ENCODE measurements around the gene LGI1. TPM values are rescaled to one million over a fixed set of nuclear protein-coding genes. Genes with fewer than 3 reads are reported as not detected.

The LGI1 gene
- total RNA-seq, 1 experiment from 2014 or later = 1.2 TPM

DNA sequence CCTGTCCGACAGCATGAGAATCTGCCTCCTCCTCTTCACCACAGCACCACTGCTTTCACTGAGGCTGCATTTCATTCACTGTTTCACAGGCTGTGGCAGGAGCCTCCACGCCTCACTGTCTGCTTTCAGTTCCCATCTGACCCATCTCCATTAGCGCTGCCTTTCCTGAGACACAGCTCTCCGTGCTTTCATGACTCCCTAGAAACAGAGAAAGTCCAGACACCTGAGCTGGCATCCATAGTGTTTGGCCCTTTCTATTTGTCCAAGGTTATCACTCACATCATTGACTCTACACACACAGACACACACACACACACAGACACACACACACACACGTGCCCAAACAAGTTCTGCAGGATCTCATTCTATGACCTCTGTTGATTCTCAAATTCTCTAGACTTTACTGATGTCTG is 5.2 kb downstream of the LGI1 start:
- Histone ChIP-seq H2BK120ac (ENCODE audit: low read depth, low read length, poor library complexity, severe bottlenecking) (no peak overlapping the region), H2BK15ac (ENCODE audit: low read depth, low read length) (no peak overlapping the region), H2AFZ (ENCODE audit: low read length) (no peak overlapping the region), H3K27ac (ENCODE audit: insufficient read length, low read depth, low read length) (no peak overlapping the region), H2BK12ac (ENCODE audit: insufficient read length, low read depth, low read length) (no peak overlapping the region), H3K4me2 (ENCODE audit: insufficient read depth, insufficient read length, low read length) (no peak overlapping the region), H3K27me3 (ENCODE audit: insufficient read depth, low read length) (no peaks in the 10 kb centered on the region), H3K9me3 (ENCODE audit: control insufficient read depth, low read depth, low read length) (no peaks in the 10 kb centered on the region), H3K4me1 (ENCODE audit: insufficient read depth, low read length) (peaks cover 13% of the 10 kb centered on the region; the same call in 1 of the 2 replicates), H3K79me2 (ENCODE audit: insufficient read depth, low read length) (no peaks in the 10 kb centered on the region), H3K4ac (ENCODE audit: low read depth, low read length) (no peak overlapping the region), H3K14ac (ENCODE audit: insufficient read depth, low read length) (no peak overlapping the region), H4K20me1 (ENCODE audit: control insufficient read depth, insufficient read depth, insufficient read length) (no peaks in the 10 kb centered on the region), H3K9ac (ENCODE audit: extremely low read depth, insufficient read length, low read length) (no peak overlapping the region), H2AK5ac (ENCODE audit: insufficient read length, low read length) (no peak overlapping the region), H2BK20ac (ENCODE audit: low read depth, low read length, poor library complexity, severe bottlenecking) (no peak overlapping the region), H2BK5ac (ENCODE audit: insufficient read length, low read length) (no peak overlapping the region), H4K91ac (ENCODE audit: insufficient read length, low read depth, low read length) (no peak overlapping the region), H3K56ac (ENCODE audit: insufficient read length, low read depth, low read length) (no peak overlapping the region), H4K5ac (ENCODE audit: insufficient read length, low read depth, low read length) (no peak overlapping the region), H3K23me2 (ENCODE audit: insufficient read length, low read depth, low read length, poor library complexity, severe bottlenecking) (no peaks in the 10 kb centered on the region), H3K79me1 (ENCODE audit: insufficient read depth, low read depth, low read length, poor library complexity, severe bottlenecking) (no peaks in the 10 kb centered on the region), H4K8ac (replicated peaks; ENCODE audit: insufficient read length, low read depth, low read length) (no peak overlapping the region), H3T11ph (ENCODE audit: low read length) (no peak overlapping the region), H3K23ac (ENCODE audit: insufficient read length, low read depth, low read length) (no peak overlapping the region), H3K18ac (ENCODE audit: insufficient read length, low read depth, low read length) (no peak overlapping the region)
- Mint-ChIP-seq H3K27ac (peak overlapping the region in 1 of 3 experiments; percentile 29; a peak in 1 of 7 replicates), H3K4me1 (peaks cover 52 to 53% of the 10 kb centered on the region in 2 experiments), H3K27me3 (ENCODE audit: low read depth) (peaks cover 28% of the 10 kb centered on the region), H3K4me3 (no peak overlapping the region), H3K9me3 (no peaks in the 10 kb centered on the region), H3K36me3 (ENCODE audit: insufficient read depth in 1 of 3, low read depth in 3 of 3) (no peaks in the 10 kb centered on the region)
- TF ChIP-seq, protein P1, sequence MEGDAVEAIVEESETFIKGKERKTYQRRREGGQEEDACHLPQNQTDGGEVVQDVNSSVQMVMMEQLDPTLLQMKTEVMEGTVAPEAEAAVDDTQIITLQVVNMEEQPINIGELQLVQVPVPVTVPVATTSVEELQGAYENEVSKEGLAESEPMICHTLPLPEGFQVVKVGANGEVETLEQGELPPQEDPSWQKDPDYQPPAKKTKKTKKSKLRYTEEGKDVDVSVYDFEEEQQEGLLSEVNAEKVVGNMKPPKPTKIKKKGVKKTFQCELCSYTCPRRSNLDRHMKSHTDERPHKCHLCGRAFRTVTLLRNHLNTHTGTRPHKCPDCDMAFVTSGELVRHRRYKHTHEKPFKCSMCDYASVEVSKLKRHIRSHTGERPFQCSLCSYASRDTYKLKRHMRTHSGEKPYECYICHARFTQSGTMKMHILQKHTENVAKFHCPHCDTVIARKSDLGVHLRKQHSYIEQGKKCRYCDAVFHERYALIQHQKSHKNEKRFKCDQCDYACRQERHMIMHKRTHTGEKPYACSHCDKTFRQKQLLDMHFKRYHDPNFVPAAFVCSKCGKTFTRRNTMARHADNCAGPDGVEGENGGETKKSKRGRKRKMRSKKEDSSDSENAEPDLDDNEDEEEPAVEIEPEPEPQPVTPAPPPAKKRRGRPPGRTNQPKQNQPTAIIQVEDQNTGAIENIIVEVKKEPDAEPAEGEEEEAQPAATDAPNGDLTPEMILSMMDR (conservative IDR thresholded peaks at IDR 0.05) = no peak
- no CpG with 5 or more reads among the region's 5 CpGs for WGBS (ENCODE audit: extremely low coverage, insufficient read length, low lambda C conversion rate)
- DNase-seq = no peak
